NCI-H1105 (cell line): ENCODE data around the gene CBARP.
"Not testable (repeated sequence)": the region's sequence is repeated elsewhere in the genome, so short reads cannot be mapped to it uniquely, and the experiment has no call there.

Source experiments
- DNase-seq: peaks from one replicate; lab custom pipeline; 2025; lab: John Stamatoyannopoulos, UW

Gene CBARP

DNA sequence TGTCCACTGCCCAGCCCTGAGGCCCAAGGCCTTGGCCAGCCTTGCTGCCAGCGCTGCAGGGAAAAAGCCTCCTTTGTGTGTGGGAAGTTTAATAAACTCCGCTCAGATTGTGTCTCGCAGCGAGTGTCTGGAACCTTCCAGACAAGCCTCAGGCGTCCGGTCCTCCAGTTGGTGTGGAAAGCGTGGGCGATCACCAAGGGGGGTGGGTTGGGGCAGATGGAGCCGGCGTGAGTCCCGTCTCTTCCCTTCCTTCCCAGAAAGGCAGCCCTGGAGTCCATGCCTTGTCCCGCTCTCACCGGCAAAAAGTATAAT is 27.6 kb downstream of the CBARP start:
- DNase-seq, result no peak

DNA sequence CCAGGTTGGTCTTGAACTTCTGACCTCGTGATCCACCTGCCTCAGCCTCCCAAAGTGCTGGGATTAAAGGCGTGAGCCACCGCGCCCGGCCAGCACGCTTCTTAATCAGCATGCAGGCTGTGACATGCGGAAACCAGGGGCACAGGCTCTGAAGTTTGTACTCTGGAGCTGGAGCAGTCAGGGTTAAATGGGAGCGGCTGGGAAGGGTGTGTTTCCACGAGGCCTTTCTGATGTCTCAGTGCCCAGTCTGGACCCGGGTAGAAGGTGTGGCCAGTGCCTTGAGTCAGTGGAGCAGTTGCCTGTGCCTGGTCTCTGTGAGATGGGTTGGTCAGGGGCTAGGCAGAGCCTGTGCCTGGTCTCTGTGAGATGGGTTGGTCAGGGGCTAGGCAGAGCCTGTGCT is 29.0 kb downstream of the CBARP start:
- not testable (repeated sequence) for DNase-seq

DNA sequence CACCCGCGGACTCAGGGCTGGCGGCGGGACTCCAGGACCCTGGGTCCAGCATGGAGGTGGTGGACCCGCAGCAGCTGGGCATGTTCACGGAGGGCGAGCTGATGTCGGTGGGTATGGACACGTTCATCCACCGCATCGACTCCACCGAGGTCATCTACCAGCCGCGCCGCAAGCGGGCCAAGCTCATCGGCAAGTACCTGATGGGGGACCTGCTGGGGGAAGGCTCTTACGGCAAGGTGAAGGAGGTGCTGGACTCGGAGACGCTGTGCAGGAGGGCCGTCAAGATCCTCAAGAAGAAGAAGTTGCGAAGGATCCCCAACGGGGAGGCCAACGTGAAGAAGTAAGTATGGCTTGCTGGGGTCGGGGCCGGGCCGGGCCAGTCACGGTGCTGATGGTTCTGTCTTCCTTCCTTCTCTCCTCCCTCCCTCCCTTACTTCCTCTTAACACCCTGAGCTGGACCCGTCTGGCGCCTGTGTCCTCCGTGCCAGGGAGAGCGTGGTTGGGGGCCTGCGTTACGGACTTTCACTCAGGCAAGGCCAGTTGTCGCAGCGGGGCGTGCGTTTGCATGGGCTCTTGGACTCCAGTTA is 30.8 kb downstream of the CBARP start:
- no peak for DNase-seq

- DNase-seq, result no peak
Observed at GRCh38 chr19:1206150-1206863, 31.5 kb downstream of the CBARP start.

DNA sequence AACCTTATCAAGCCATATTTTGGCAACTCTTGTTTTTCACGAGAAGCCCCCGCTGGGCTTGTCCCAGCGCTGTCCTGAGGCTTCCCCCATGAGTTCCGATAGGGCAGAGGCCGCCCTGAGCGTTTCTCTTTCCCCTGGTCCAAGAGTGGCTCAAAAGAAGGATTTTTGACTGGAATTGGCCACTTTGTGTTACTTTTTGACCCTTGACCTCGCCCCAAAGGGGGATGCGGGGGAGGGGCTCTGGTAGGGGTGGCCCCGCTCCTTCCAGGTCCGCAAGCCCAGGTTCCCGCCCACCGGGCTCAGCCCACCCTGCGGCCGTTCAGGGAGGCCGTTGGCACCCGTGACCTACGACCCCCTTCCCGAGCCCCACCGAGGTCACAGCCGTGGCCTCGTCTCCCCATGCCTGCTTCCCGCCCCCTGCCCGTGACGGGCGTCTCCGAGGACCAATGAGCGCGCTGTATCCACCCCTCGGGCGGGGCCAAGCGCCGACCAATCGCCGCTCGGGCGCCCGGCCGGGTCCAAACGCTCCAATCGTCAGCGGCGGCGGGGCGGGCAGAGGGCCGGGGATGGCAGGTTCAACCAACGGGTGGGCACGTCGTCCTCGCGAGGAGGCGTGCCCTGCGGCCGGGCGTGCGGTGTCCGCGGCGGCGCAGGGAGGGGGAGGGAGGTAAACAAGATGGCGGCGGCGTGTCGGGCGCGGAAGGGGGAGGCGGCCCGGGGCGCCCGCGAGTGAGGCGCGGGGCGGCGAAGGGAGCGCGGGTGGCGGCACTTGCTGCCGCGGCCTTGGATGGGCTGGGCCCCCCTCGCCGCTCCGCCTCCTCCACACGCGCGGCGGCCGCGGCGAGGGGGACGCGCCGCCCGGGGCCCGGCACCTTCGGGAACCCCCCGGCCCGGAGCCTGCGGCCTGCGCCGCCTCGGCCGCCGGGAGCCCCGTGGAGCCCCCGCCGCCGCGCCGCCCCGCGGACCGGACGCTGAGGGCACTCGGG is 32.4 kb downstream of the CBARP start, which contains the start of gene STK11:
STK11 (plus strand) TSS at position 665 of the 986 bp plus-strand sequence. CDS start 1,136 bp downstream, outside the sequence.
- peak; percentile 97 for DNase-seq

GRCh38 chr19:1200614-1201013 is 37.2 kb downstream of the CBARP start:
- DNase-seq, result not testable (repeated sequence)

- no peak for DNase-seq
Observed at GRCh38 chr19:1199531-1199930, 38.3 kb downstream of the CBARP start.

DNA sequence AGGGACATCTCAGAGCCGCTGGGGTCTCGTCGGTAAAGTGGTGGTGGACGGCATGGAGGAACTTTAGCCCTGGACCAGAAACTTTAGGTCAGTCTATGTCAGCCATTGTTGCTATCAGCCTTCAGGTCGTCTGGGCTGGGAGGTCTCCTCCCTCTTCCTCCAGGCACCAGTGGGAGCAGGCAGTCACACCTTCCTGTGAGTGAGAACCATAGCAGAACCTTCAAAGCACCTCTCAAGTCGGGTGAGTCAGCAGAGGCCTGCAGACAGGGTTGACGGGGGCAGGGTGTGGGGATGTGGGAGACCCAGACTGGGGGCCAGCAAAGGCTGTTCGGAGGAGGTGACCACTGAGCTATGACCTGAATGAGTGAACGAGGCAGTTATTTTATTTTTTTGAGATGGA is 48.4 kb downstream of the CBARP start:
- no peak for DNase-seq

- no peak for DNase-seq
Observed at GRCh38 chr19:1183543-1184172, 54.1 kb downstream of the CBARP start.

- DNase-seq, result no peak
Observed at GRCh38 chr19:1182727-1183126, 55.1 kb downstream of the CBARP start.

DNA sequence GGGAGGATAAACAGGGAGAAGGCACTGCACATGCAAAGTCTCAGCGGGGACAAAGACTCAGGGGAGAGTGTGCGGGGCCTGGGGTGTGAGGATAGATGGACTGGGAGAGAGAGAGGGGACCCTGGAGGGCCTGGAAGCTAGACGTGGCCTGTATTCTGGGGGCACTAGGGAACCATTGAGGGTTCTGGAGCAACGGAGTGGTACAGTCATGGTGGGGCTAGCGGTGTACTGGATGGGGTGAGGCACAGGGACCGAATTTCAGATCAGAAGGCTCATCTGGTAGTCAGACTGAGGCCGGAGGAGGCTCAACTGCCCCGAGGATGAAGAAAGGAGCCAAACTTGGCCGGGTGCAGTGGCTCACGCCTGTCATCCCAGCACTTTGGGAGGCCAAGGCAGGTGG is 55.7 kb downstream of the CBARP start:
- no peak for DNase-seq

GRCh38 chr19:1181606-1182005 is 56.2 kb downstream of the CBARP start:
- no peak for DNase-seq
